MM.1S (cell line): ENCODE data around the gene NIPBL.
"Not testable (repeated sequence)": the region's sequence is repeated elsewhere in the genome, so short reads cannot be mapped to it uniquely, and the experiment has no call there.

ENCODE experiments used
- DNase-seq: peaks from one replicate; pipeline ENCODE4 v3.0.0-alpha.2; 2015
- H2AFZ ChIP-seq: fragments of 300-600 bp; sonication (generic); 2 replicates; pipeline ENCODE4 v1.6.0; 2016; ENCODE audit warnings: antibody characterized with exemption, low read length
- H3F3A ChIP-seq: fragments of 300-600 bp; sonication (generic); 2 replicates; pipeline ENCODE4 v1.6.1; 2016; ENCODE audit warnings: mild to moderate bottlenecking, antibody characterized with exemption, low read length, moderate library complexity, mixed read lengths; ENCODE audit not compliant: insufficient read depth
- H3K27ac ChIP-seq: fragments of 300-600 bp; sonication (generic); 2 replicates; pipeline ENCODE4 v1.5.1; 2016; ENCODE audit warnings: mild to moderate bottlenecking, low read length
- H3K27me3 ChIP-seq: fragments of 300-600 bp; sonication (generic); replicated peaks from 2 replicates; pipeline ENCODE4 v1.6.0; 2016; ENCODE audit warnings: low read length; ENCODE audit not compliant: insufficient read depth
- H3K36me3 ChIP-seq: fragments of 300-600 bp; sonication (generic); replicated peaks from 2 replicates; pipeline ENCODE4 v1.6.1; 2016; ENCODE audit warnings: mild to moderate bottlenecking, low read length, mixed read lengths; ENCODE audit not compliant: insufficient read depth
- H3K4me1 ChIP-seq: fragments of 300-600 bp; sonication (generic); 2 replicates; pipeline ENCODE4 v1.6.1; 2016; ENCODE audit warnings: low read length, mixed read lengths
- H3K4me2 ChIP-seq: fragments of 300-600 bp; sonication (generic); 2 replicates; pipeline ENCODE4 v1.6.0; 2016; ENCODE audit warnings: low read depth, low read length
- H3K4me3 ChIP-seq: fragments of 300-600 bp; sonication (generic); 2 replicates; pipeline ENCODE4 v1.5.1; 2016; ENCODE audit warnings: low read length, mixed read lengths
- H3K79me2 ChIP-seq: fragments of 300-600 bp; sonication (generic); 2 replicates; pipeline ENCODE4 v1.6.1; 2016; ENCODE audit warnings: mixed run types, low read length, mixed read lengths
- H3K9ac ChIP-seq: fragments of 300-600 bp; sonication (generic); 2 replicates; pipeline ENCODE4 v1.6.1; 2016; ENCODE audit warnings: low read length, mixed read lengths
- H3K9me2 ChIP-seq: fragments of 300-600 bp; sonication (generic); replicated peaks from 2 replicates; pipeline ENCODE4 v1.6.1; 2016; ENCODE audit warnings: mild to moderate bottlenecking, low read length, mixed read lengths; ENCODE audit not compliant: insufficient read depth
- H3K9me3 ChIP-seq: fragments of 300-600 bp; sonication (generic); replicated peaks from 2 replicates; pipeline ENCODE4 v1.6.1; 2016; ENCODE audit warnings: mild to moderate bottlenecking, low read length, mixed read lengths; ENCODE audit not compliant: insufficient read depth
- H4K20me1 ChIP-seq: fragments of 300-600 bp; sonication (generic); 2 replicates; pipeline ENCODE4 v1.6.1; 2016; ENCODE audit warnings: mild to moderate bottlenecking, low read length, moderate library complexity, mixed read lengths; ENCODE audit not compliant: insufficient read depth
- CTCF ChIP-seq: fragments of 300-600 bp; sonication (generic); IDR thresholded peaks from 2 replicates; pipeline ENCODE4 v1.5.1; 2016; ENCODE audit warnings: antibody characterized with exemption, low read length, mixed read lengths
- EZH2 ChIP-seq: fragments of 300-600 bp; sonication (generic); optimal IDR thresholded peaks from 2 replicates; pipeline ENCODE3; 2017; ENCODE audit warnings: low read depth, mild to moderate bottlenecking, antibody characterized with exemption, low read length, mixed read lengths
- EZH2phosphoT487 ChIP-seq: fragments of 300-600 bp; sonication (generic); IDR thresholded peaks from 2 replicates; pipeline ENCODE4 v1.6.1; 2018; ENCODE audit warnings: antibody characterized with exemption, low read length

The NIPBL gene

DNA sequence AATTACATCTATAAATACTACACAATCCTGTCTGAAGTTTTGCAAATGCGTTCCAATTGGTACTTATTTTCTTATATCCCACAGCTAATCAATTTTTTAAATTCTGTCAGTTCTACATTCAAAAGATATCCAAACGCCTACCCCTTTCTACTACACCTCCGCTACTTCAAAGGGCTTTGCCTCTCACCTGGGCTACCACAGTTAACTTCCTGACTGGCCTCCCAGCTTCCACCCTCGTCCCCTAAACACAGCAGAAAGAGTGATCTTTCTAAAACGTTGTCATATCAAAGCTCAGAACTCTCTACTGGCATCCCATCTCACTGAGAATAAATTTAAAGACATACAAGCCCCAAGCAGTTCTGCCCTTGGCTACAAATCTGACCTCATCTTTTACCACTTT is 32.3 kb upstream of the NIPBL start:
- Histone ChIP-seq H3F3A (no peaks in the 10 kb centered on the region), H3K27ac (no peak overlapping the region), H2AFZ (no peak overlapping the region), H3K9me2 (no peaks in the 10 kb centered on the region), H3K36me3 (no peaks in the 10 kb centered on the region), H3K4me3 (no peak overlapping the region), H4K20me1 (no peaks in the 10 kb centered on the region), H3K4me1 (no peaks in the 10 kb centered on the region), H3K79me2 (no peaks in the 10 kb centered on the region), H3K27me3 (no peaks in the 10 kb centered on the region), H3K9me3 (no peaks in the 10 kb centered on the region), H3K4me2 (no peak overlapping the region), H3K9ac (no peak overlapping the region)
- DNase-seq: no peak
- TF ChIP-seq EZH2 (no peak), EZH2phosphoT487 (no peak), CTCF (no peak)

DNA sequence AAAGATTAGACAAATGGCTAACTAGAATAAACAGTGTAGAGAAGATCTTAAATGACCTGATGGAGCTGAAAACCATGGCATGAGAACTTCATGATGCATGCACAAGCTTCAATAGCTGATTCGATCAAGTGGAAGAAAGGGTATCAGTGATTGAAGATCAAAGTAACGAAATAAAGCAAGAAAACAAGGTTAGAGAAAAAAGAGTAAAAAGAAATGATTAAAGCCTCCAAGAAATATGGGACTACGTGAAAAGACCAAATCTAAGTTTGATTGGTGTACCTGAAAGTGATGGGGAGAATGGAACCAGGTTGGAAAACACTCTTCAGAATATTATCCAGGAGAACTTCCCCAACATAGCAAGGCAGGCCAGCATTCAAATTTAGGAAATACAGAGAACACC is 28.0 kb upstream of the NIPBL start:
- H3K27me3 ChIP-seq, DNase-seq, H3K27ac ChIP-seq, H3K9ac ChIP-seq, H3K4me1 ChIP-seq, H3K79me2 ChIP-seq, H3K36me3 ChIP-seq, H4K20me1 ChIP-seq, H3K9me2 ChIP-seq, H3K9me3 ChIP-seq, H2AFZ ChIP-seq, H3K4me3 ChIP-seq, H3F3A ChIP-seq, H3K4me2 ChIP-seq: not testable (repeated sequence)

DNA sequence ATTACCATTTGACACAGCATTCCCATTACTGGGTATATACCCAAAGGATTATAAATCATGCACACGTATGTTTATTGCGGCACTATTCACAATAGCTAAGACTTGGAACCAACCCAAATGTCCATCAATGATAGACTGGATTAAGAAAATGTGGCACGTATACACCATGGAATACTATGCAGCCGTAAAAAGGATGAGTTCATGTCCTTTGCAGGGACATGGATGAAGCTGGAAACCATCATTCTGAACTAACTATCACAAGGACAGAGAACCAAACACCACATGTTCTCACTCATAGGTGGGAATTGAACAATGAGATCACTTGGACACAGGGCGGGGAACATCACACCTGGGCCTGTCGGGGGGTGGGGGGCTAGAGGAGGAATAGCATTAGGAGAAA is 23.7 kb upstream of the NIPBL start:
- not testable (repeated sequence) for H3K9ac ChIP-seq, H3K79me2 ChIP-seq, H3F3A ChIP-seq, H3K4me1 ChIP-seq, H3K9me3 ChIP-seq, H3K27me3 ChIP-seq, H3K27ac ChIP-seq, H3K9me2 ChIP-seq, H3K4me3 ChIP-seq, H4K20me1 ChIP-seq, H2AFZ ChIP-seq, H3K4me2 ChIP-seq, H3K36me3 ChIP-seq, DNase-seq

DNA sequence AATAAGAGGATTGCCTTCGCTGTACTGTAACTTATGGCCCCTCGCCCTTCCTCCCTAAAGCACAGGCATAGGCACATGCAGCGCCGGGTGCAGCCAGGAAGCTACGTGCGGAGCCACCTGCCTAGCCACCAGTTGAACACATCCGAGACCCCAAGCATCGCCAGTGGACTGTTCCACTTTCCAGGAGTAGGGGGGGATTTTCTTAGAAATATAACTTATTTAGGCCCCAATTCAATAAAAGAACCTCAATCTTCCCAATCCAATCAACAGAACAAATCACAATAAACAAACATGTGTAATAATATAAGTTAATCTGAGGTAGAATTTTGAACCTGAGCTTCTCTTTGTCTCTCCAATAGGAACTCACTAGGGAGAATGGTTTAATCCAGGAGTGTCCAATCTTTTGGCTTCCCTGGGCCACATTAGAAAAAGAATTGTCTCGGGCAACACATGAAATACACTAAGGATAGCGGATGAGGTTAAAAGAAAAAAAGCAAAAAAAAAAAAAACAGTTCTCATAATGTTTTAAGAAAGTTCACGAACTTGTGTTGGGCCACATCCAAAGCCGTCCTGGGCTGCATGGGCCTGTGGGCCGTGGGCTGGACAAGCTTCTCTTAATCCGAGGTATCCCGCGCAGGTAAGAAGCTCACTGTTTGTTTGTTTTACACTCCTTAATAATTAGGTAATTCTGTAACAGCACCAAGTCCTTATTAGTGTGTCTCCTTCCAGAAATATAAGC is 22.0 kb upstream of the NIPBL start:
- no peaks in the 10 kb centered on the region for H3K9me2 ChIP-seq
- H3K9me3 ChIP-seq: no peaks in the 10 kb centered on the region
- TF ChIP-seq EZH2phosphoT487 (no peak), EZH2 (no peak), CTCF (no peak)
- H3K4me3 ChIP-seq: no peak overlapping the region
- H3K36me3 ChIP-seq: no peaks in the 10 kb centered on the region
- H3K27me3 ChIP-seq: no peaks in the 10 kb centered on the region
- no peaks in the 10 kb centered on the region for H3F3A ChIP-seq
- DNase-seq: no peak
- no peak overlapping the region for H3K4me2 ChIP-seq
- H3K4me1 ChIP-seq: no peaks in the 10 kb centered on the region
- H4K20me1 ChIP-seq: no peaks in the 10 kb centered on the region
- H3K79me2 ChIP-seq: no peaks in the 10 kb centered on the region
- no peak overlapping the region for H2AFZ ChIP-seq
- H3K9ac ChIP-seq: no peak overlapping the region
- H3K27ac ChIP-seq: no peak overlapping the region
